ENCODE results near the gene IRF2.

DNA sequence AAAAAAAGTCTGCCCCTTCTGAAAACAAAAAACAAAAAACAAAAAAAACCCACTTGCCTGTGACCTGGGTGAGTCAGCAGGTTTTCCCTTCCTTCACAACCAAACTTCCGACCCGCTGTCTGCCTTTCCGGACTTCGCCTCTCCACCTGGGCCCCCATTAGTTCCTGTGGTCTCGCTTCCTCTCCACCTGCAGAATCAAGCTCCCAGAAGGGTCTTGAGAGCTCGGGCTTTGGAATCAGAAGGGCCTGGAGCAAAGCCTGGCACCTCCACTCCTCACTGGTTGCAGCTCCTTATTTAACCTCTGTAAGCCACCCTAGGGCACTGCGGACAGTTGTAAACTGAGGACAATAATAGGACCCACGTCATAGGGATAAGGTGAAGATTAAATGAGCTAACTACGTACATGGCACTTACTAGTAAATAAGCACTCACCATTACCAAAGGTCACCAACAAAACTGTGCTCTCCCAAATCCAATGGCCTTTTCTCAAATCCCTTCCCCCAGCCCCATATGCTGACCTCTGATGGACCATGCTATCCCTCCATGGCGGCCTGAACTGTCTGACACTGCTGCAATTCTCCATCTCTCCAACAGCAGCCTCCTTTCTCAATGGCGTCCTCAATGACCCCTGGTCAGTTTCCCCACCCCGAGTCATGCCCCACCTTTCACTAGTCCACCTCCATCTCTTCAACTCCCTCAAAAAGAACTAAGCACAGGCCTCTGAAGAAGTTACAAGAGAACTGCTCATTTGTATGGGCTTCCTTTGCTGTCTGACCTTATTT lies 64.2 kb downstream of the IRF2 start:
- TF ChIP-seq CTCF (IDR thresholded peaks at IDR 0.05) (no peak), EZH2 (IDR thresholded peaks at IDR 0.05) (no peak)

Measured in neural progenitor cell (in vitro differentiated cells).